Testis (tissue), 3 donors: ENCODE data around the gene UBE2B. TPM values are rescaled to one million over a fixed set of nuclear protein-coding genes. Genes with fewer than 3 reads are reported as not detected.

ENCODE experiments used
- DNase-seq: peaks from one replicate; pipeline ENCODE4 v3.0.0-alpha.2; 2019
- H3K27ac ChIP-seq, 2 donors: fragments of 200-600 bp; sonication (generic); one replicate each; pipeline ENCODE4 v1.5.1; 2019
- H3K27me3 ChIP-seq: fragments of 200-600 bp; sonication (generic); one replicate; pipeline ENCODE4 v1.5.1; 2019
- H3K36me3 ChIP-seq: fragments of 200-600 bp; sonication (generic); one replicate; pipeline ENCODE4 v1.5.1; 2017; ENCODE audit warnings: low read depth; ENCODE audit errors: missing control alignments
- H3K4me1 ChIP-seq: fragments of 200-600 bp; sonication (generic); one replicate; pipeline ENCODE4 v1.5.1; 2019
- H3K4me3 ChIP-seq, 2 donors: fragments of 200-600 bp; sonication (generic); one replicate each; pipeline ENCODE4 v1.5.1; 2017 to 2019
- H3K9me3 ChIP-seq: fragments of 200-600 bp; sonication (generic); one replicate; pipeline ENCODE4 v1.5.1; 2017
- POLR2A ChIP-seq: fragments of 450-650 bp; IDR thresholded peaks from one replicate; pipeline ENCODE4 v1.6.1; 2017; ENCODE audit warnings: antibody characterized with exemption, mild to moderate bottlenecking, moderate library complexity
- WGBS, 2 donors: methylation state at CpG; one replicate each; pipeline ENCODE4 v1.1.5; 2018; 5-methylcytosine and 5-hydroxymethylcytosine counted together
- intact Hi-C: fragments of 100-400 bp; cut with DNase I; formaldehyde crosslinking; loops from one replicate; pipeline ENCODE4 v1.15.1; 2023; ENCODE audit warnings: low total_unique reads
- polyA plus RNA-seq: library from polyadenylated mRNA; stranded (reverse); fragments of 350-450 nt; fragmentation: Illumina TruSeq; extraction: RNeasy Lipid Tissue Mini Kit (QIAGEN cat#74804); gene quantifications from one replicate; pipeline ENCODE4 v1.2.3, GENCODE V29; 2014; ENCODE audit warnings: low read depth, low replicate concordance; ENCODE audit not compliant: insufficient read depth
- total RNA-seq, 2 donors: library from RNA; depleted of rRNA; stranded (reverse); fragments of >200 nt; gene quantifications; one replicate each; pipeline ENCODE4 v1.2.3, GENCODE V29; 2016
- TF ChIP-seq, protein P1 (sequence below), 3 experiments: fragments of 450-650 bp in 2 of 3; fragments of 200-600 bp in 1 of 3; sonication (generic) in 1 of 3; IDR thresholded peaks; one replicate each; pipeline ENCODE4 v1.5.1; 2016 to 2019; ENCODE audit warnings: antibody characterized with exemption in 3 of 3, mild to moderate bottlenecking in 2 of 3, moderate library complexity in 1 of 3

Gene UBE2B
- total and polyA plus RNA-seq, 3 donors from 2014 or later: 70.9 to 95.6 (median 87.4) TPM

DNA sequence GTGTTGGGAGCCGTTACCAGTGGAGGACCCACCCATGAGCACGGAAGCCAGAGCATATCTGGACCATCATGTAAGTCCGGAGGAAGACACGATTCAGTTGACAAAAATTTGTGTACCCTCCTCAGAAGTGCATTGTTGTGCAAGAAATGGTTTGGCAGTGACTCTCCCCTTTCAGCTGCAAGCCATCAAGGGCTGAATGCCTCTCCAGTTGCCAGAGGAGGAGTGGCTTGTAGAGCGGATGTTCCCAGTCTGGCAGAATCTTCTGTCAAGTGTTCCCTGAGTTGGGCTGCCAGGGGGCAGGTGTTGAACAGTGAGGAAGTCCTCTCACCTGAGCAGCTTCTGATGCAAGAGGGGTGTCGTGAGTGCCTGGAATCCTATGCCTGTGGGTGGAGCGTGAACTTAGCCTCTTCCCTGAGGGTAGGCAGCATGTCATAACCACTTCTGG lies 67.9 kb downstream of the UBE2B start:
- peaks cover 7% of the 10 kb centered on the region for H3K4me1 ChIP-seq
- intact Hi-C loops: no loop called here
- WGBS, 2 donors: 36 to 55% methylated on average over 6 to 7 of the region's 7 CpGs

DNA sequence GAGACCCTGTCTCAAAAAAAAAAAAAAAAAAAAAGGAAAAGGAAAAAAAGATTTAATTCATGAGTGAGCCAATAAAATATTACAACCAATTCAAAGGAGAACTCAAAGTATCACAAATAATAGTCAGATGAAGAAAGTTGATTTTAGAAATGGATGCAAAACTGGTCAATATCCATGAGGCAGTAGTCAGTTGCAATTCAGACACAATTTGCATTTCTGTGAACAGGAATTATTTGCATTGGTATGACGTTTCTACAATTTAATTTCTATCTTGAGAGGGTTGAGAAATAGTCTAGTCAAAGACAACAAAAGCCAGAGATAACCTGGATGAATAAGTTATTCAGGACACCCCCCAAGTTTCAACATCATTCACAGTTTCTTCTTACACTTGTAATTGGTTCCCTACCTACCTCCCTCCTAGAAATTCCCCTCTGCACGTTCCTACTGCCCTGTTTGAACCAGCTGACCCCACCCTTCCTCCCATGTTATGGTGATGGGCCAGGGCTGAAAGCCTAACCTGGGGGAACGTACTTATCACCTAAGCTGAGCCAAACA lies 68.9 kb downstream of the UBE2B start:
- intact Hi-C loops: no loop called here
- H3K27ac ChIP-seq: no peak overlapping the region
- no peak for TF ChIP-seq POLR2A
- TF ChIP-seq, protein P1, sequence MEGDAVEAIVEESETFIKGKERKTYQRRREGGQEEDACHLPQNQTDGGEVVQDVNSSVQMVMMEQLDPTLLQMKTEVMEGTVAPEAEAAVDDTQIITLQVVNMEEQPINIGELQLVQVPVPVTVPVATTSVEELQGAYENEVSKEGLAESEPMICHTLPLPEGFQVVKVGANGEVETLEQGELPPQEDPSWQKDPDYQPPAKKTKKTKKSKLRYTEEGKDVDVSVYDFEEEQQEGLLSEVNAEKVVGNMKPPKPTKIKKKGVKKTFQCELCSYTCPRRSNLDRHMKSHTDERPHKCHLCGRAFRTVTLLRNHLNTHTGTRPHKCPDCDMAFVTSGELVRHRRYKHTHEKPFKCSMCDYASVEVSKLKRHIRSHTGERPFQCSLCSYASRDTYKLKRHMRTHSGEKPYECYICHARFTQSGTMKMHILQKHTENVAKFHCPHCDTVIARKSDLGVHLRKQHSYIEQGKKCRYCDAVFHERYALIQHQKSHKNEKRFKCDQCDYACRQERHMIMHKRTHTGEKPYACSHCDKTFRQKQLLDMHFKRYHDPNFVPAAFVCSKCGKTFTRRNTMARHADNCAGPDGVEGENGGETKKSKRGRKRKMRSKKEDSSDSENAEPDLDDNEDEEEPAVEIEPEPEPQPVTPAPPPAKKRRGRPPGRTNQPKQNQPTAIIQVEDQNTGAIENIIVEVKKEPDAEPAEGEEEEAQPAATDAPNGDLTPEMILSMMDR (IDR thresholded peaks at IDR 0.05): no peak

More for the DNA sequence above, 67.9 kb downstream of the UBE2B start:
- H3K4me3 ChIP-seq: no peak overlapping the region
- TF ChIP-seq, protein P1 (IDR thresholded peaks at IDR 0.05): no peak
- TF ChIP-seq POLR2A: no peak
- no peaks in the 10 kb centered on the region for H3K9me3 ChIP-seq
- H3K27ac ChIP-seq: no peak overlapping the region
- H3K36me3 ChIP-seq: no peaks in the 10 kb centered on the region
- DNase-seq: peak; percentile 69
- H3K27me3 ChIP-seq: no peaks in the 10 kb centered on the region

More for the DNA sequence above, 68.9 kb downstream of the UBE2B start:
- Histone ChIP-seq H3K4me1 (peaks cover 7% of the 10 kb centered on the region), H3K27me3 (no peaks in the 10 kb centered on the region), H3K36me3 (no peaks in the 10 kb centered on the region), H3K9me3 (no peaks in the 10 kb centered on the region), H3K4me3 (no peak overlapping the region)
- DNase-seq: no peak
- 67 to 76% methylated on average over 3 of the region's 3 CpGs for WGBS, 2 donors

Other genes starting within 250 kb of the UBE2B start
- 100 to 1,000 TPM; 336 to 459 TPM for gene SKP1, start 194.6 kb upstream of the UBE2B start, total RNA-seq
- 919 TPM for gene SKP1, start 194.6 kb upstream of the UBE2B start, polyA plus RNA-seq
- gene PPP2CA, start 145.5 kb upstream of the UBE2B start, total RNA-seq: 100 to 1,000 TPM; 125 to 214 TPM
- 105 TPM for gene PPP2CA, start 145.5 kb upstream of the UBE2B start, polyA plus RNA-seq
- gene CDKL3, start 4.4 kb upstream of the UBE2B start, total RNA-seq: 10 to 100 TPM in 1 of 2 donors, 1 to 10 TPM in 1; 9.7 to 20.3 TPM
- 23.4 TPM for gene CDKL3, start 4.4 kb upstream of the UBE2B start, polyA plus RNA-seq
- gene CDKN2AIPNL, start 40.3 kb downstream of the UBE2B start, total RNA-seq: 10 to 100 TPM; 36.0 to 42.6 TPM
- gene CDKN2AIPNL, start 40.3 kb downstream of the UBE2B start, polyA plus RNA-seq: 37.1 TPM
- 10 to 100 TPM; 54.5 to 67.2 TPM for gene JADE2, start 154.1 kb downstream of the UBE2B start, total RNA-seq
- gene JADE2, start 154.1 kb downstream of the UBE2B start, polyA plus RNA-seq: 26.0 TPM